GM21526 (cell line): ENCODE data around the gene FNDC10.

Source experiments
- ATAC-seq: cut with Tn5 transposase; IDR thresholded peaks from one replicate; pipeline ENCODE4 v1.9.1; 2021; ENCODE audit warnings: moderate library complexity; ENCODE audit not compliant: unreplicated experiment, low FRiP score

FNDC10 gene

DNA sequence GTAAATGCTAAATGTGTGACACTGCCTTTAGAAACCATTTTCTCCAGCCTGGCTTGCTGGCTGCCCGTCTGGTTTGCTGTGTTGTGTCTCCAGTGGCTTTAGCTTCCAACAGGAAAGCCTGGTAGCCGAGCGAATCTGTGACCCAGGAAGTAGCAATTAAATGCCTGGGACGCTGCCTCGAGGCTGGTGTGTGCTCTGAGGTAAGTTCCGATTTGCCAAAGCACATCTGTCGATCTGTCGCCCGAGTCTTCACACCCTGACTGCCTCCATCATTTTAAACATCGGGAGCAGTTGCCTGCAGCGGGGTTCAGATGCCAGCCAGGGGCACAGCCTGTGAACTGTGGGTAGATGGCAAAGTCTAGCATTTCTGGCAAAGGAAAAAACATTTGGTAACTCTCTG, 17.6 kb upstream of the FNDC10 start:
- no peak for ATAC-seq

DNA sequence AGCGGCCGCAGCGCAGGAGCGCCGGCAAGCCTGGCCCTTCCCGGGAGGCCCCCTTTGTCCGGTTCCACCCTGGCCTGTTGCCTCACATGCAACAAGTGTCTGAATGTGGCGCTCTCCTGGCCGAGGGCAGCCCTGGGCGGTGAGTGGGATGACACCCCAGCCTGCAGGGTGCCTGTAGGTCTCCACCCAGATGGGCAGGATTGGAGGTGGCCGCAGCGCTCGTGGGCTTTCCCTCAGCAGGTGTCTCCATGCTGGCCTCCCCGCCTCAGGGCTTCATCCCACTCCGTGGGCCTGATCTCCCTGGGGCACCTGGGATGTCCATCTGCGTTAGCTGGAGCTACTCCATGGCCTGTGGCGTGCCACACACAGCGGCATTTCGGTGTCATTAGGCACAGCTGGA, 16.9 kb upstream of the FNDC10 start:
- no peak for ATAC-seq

GRCh38 chr1:1616045-1616790, 16.3 kb upstream of the FNDC10 start:
- ATAC-seq = peak; percentile 9

GRCh38 chr1:1615256-1616044, 15.5 kb upstream of the FNDC10 start, which contains the start of gene MIB2:
MIB2 (plus strand) TSS chr1:1615500; CDS start chr1:1623453, 7,953 bp downstream.
- ATAC-seq = peak; percentile 77

- ATAC-seq = no peak
These were observed 15.0 kb upstream of the FNDC10 start for GRCh38 chr1:1614954-1615255.

- no peak for ATAC-seq
These were observed 14.4 kb upstream of the FNDC10 start for GRCh38 chr1:1614204-1614953.

DNA sequence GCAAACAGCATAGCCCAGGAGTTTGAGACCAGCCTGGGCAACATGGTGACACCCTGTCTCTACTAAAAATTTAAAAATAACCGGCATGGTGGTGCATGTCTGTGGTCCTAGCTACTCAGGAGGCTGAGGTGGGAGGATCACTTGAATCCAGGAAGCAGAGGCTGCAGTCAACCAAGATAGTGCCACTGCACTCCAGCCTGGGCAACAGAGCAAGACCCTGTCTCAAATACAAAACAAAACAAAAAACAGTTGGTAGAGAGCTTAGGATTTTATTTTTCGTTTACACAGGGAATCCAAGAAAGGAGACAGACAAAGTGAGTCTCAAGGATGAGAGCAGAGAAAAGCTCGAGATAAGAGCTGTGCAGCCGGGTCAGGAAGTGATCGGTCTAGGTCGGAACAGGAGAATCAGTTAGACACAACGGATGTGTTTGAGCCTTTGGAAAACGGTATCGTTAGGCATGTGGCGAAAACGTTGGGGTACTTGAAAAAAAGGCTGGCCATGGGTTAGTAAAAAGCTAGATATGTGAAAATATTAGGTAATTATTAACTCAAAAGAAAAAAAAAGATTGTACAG, 13.7 kb upstream of the FNDC10 start:
- ATAC-seq = no peak

GRCh38 chr1:1612104-1612400, 12.1 kb upstream of the FNDC10 start:
- no peak for ATAC-seq

- ATAC-seq = no peak
These were observed 10.9 kb upstream of the FNDC10 start for GRCh38 chr1:1610796-1611195.

GRCh38 chr1:1609822-1610485, 10.0 kb upstream of the FNDC10 start:
- no peak for ATAC-seq

- no peak for ATAC-seq
These were observed 6.3 kb upstream of the FNDC10 start for GRCh38 chr1:1606232-1606631.

- ATAC-seq = no peak
These were observed 5.8 kb upstream of the FNDC10 start for GRCh38 chr1:1605724-1606123.

- ATAC-seq = no peak
These were observed 5.2 kb upstream of the FNDC10 start for GRCh38 chr1:1605034-1605591.

DNA sequence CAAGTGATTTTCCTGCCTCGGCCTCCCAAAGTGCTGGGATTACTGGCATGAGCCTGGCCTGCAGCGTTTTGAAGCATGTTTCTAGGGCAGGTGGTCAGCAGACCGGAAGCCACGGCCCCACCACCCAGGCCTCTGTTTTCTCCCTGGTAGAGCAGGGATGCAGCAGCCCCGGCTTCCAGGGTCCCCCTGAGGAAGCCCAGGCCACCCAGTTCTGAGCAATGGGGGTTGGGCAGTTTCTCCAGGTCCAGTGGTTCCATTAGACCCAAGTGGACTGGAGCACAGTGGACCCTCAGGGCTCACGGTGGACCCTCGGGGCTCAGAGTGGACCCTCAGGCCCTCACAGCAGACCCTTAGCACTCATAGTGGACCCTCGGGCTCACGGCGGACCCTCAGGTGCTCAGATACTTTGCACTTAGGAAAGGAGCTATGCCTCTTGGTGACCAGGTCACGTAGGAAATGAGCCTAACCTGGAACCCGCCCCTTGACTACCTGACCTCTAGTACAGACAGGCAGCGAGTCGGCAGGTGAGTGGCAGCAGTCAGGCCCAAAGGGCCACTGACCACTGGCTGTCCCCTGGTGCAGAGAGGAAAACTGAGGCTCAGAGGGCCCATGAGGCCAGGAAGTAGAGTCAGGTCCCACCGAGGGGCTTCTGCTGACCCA, 4.6 kb upstream of the FNDC10 start:
- no peak for ATAC-seq

DNA sequence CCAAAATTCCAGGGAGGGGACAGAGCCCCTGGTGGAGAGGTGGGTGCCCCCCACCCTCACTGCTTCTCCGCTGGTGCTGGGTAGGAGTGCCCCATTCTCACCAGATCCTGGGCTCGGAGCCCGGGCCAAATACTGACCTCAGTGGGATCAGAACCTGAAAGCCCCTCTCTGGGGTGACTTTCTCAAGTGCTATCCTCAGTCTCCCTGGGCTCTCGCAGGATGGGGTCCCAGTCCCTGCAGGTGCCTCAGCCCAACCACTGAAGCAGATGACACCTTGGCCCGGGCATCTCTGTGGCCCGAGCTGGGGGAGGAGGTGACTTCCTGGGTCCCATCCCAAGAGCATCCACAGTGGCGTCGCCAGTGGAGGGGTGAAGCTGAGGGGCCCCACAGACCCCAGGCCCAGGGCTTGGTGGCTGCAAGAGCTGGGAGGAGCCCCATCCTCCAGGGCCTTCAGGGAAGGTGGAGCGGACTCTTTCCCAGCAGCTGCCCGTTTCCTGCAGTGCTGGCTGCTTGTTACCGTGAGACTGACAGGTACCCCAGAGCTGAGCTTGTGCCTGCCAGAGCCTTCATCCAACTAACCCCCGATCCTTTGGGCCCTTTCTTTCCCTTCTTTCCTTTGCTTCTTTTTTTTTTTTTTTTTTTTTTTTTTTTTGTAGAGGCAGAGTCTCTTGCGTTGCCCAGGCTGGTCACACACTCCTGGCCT, 3.9 kb upstream of the FNDC10 start:
- ATAC-seq = no peak

DNA sequence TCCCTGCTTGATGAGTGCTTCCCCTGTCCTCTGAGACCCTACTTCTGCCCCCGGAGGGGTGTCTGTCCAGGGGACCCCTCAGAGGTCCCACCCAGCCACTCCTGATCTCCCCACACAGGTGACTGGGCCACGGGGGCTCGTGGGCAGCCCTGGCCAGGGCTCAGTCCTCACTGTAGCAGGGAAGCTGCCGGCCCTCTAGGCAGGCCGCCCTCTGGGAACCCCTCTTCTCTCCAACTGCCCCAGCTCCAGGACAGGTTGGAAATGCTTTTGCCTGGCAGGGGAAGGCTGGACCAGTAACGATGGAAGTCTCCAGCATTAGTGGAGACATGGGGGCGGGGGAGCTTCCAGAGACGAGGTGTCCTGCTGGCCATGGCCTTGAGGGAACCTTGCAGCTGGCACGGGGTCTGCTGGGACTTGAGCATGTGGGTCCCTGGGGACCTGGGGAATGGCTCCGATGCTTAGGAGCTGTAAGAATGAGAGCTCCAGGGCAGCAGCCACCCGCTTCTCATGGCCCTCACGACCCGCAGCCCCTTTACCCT, 3.1 kb upstream of the FNDC10 start:
- ATAC-seq = no peak

- ATAC-seq = no peak
These were observed 2.5 kb upstream of the FNDC10 start for GRCh38 chr1:1602304-1602967.

GRCh38 chr1:1601564-1602303, 1.8 kb upstream of the FNDC10 start:
- ATAC-seq = no peak
